Colon (tissue), 2 donors: ENCODE results near the gene PCSK1N.
"Not testable (repeated sequence)": the region's sequence is repeated elsewhere in the genome, so short reads cannot be mapped to it uniquely, and the experiment has no call there.

Experiments used
- FAIRE-seq: peaks from 2 replicates; lab custom pipeline; 2012; peaks lifted over from hg19 to GRCh38; lab: Jason Lieb, UNC
- donor health status: control.
- donor health status: control.

The PCSK1N gene

GRCh38 chrX:48835524-48836329, at the start of gene PCSK1N:
TSS of gene PCSK1N (minus strand) at chrX:48835610. CDS start at chrX:48835532, 78 bp downstream.
- FAIRE-seq = no peak

- no peak for FAIRE-seq
Measured at GRCh38 chrX:48883729-48884128, 48.3 kb upstream of the PCSK1N start.

GRCh38 chrX:48876944-48877343, 41.5 kb upstream of the PCSK1N start:
- FAIRE-seq = not testable (repeated sequence)

- FAIRE-seq = not testable (repeated sequence)
Measured at GRCh38 chrX:48872017-48872416, 36.6 kb upstream of the PCSK1N start.

GRCh38 chrX:48864210-48864609, 28.8 kb upstream of the PCSK1N start:
- FAIRE-seq = no peak

GRCh38 chrX:48854898-48855297, 19.5 kb upstream of the PCSK1N start:
- no peak for FAIRE-seq

- not testable (repeated sequence) for FAIRE-seq
Measured at GRCh38 chrX:48854121-48854804, 18.9 kb upstream of the PCSK1N start.

GRCh38 chrX:48853494-48853893, 18.1 kb upstream of the PCSK1N start:
- not testable (repeated sequence) for FAIRE-seq

- no peak for FAIRE-seq
Measured at GRCh38 chrX:48852857-48853256, 17.4 kb upstream of the PCSK1N start.

GRCh38 chrX:48848847-48849246, 13.4 kb upstream of the PCSK1N start:
- no peak for FAIRE-seq

GRCh38 chrX:48839686-48840085, 4.3 kb upstream of the PCSK1N start:
- no peak for FAIRE-seq

GRCh38 chrX:48834383-48834709, 1.1 kb downstream of the PCSK1N start:
- FAIRE-seq = no peak

GRCh38 chrX:48833542-48834138, 1.8 kb downstream of the PCSK1N start:
- no peak for FAIRE-seq

GRCh38 chrX:48831909-48832291, 3.5 kb downstream of the PCSK1N start:
- no peak for FAIRE-seq

- FAIRE-seq = no peak
Measured at GRCh38 chrX:48831136-48831908, 4.1 kb downstream of the PCSK1N start.

- FAIRE-seq = no peak
Measured at GRCh38 chrX:48829016-48829735, 6.2 kb downstream of the PCSK1N start.

GRCh38 chrX:48827654-48827968, 7.8 kb downstream of the PCSK1N start:
- no peak for FAIRE-seq

GRCh38 chrX:48826876-48827653, 8.3 kb downstream of the PCSK1N start:
- no peak for FAIRE-seq

GRCh38 chrX:48826135-48826875, 9.1 kb downstream of the PCSK1N start, which contains the start of gene ERAS:
TSS of gene ERAS (plus strand) at chrX:48826513. CDS start at chrX:48829124, 2,611 bp downstream.
- no peak for FAIRE-seq

- FAIRE-seq = no peak
Measured at GRCh38 chrX:48824066-48824465, 11.3 kb downstream of the PCSK1N start.
